Naive thymus-derived CD8-positive, alpha-beta T cell (primary cell): ENCODE results near the gene CFP. TPM values are rescaled to one million over a fixed set of nuclear protein-coding genes. Genes with fewer than 3 reads are reported as not detected.
A peak's percentile ranks its signal among the peaks of the same experiment; 100 is the strongest.

Experiments used
- ATAC-seq, 2 donors: fragments of 150-1000 bp; cut with Tn5 transposase in 1 of 2; sonication (Bioruptor Pico), chemical (Tn5 transposase) in 1 of 2; 1 replicate in 1 of 2; 2 replicates in 1 of 2; pipeline ENCODE4 v1.10.0; 2021; ENCODE audit warnings: mild to moderate bottlenecking in 2 of 2, moderate library complexity in 2 of 2
- POLR2A ChIA-PET: fragments of 350-600 bp; sonication (Branson Sonifier 250); formaldehyde crosslinking; loops from one replicate; lab custom pipeline; 2021; ENCODE audit warnings: antibody characterized with exemption; lab: Charles Lee
- DNase-seq, 10 donors: peaks; one replicate each; pipeline versions ENCODE4 v3.0.0 to v3.0.0-alpha.2; 2020 to 2022
- H3K27ac Mint-ChIP-seq, 10 donors: one replicate each; pipeline ENCODE4 v1.8.0; 2020 to 2022; ENCODE audit warnings: mild to moderate bottlenecking in 10 of 10, mixed read lengths in 10 of 10, moderate library complexity in 4 of 10, inconsistent platforms in 1 of 10
- H3K27me3 Mint-ChIP-seq, 5 donors: one replicate each; pipeline ENCODE4 v1.8.0; 2021 to 2022; ENCODE audit warnings: mixed read lengths in 5 of 5
- H3K36me3 Mint-ChIP-seq, 3 donors: one replicate each; pipeline ENCODE4 v1.8.0; 2020 to 2022; ENCODE audit warnings: mixed read lengths in 3 of 3, mild to moderate bottlenecking in 2 of 3, inconsistent platforms in 1 of 3
- H3K4me1 Mint-ChIP-seq, 4 donors: one replicate each; pipeline ENCODE4 v1.8.0; 2021 to 2022; ENCODE audit warnings: mixed read lengths in 4 of 4
- H3K4me3 Mint-ChIP-seq, 10 donors: one replicate each; pipeline ENCODE4 v1.8.0; 2020 to 2022; ENCODE audit warnings: mild to moderate bottlenecking in 10 of 10, mixed read lengths in 10 of 10, moderate library complexity in 6 of 10, inconsistent platforms in 1 of 10
- H3K9me3 Mint-ChIP-seq, 9 donors: one replicate each; pipeline ENCODE4 v1.8.0; 2020 to 2022; ENCODE audit warnings: mixed read lengths in 9 of 9, mild to moderate bottlenecking in 3 of 9, inconsistent platforms in 1 of 9, moderate library complexity in 1 of 9
- polyA plus RNA-seq, 3 donors: library from polyadenylated mRNA; unstranded; fragments of 300-500 nt; fragmentation: Illumina TruSeq; gene quantifications; one replicate each; pipeline ENCODE4 v1.2.3, GENCODE V29; 2021
- total RNA-seq, 8 experiments: library from RNA in 2 of 8; stranded (reverse) in 2 of 8; gene quantifications; one replicate each; pipeline ENCODE4 v1.2.3 and lab custom pipeline; 2021 to 2026

Gene CFP
- total and polyA plus RNA-seq, 5 experiments from 2014 or later = 5.4 to 19.5 (median 12.7) TPM

GRCh38 chrX:47581731-47582647 lies 47.7 kb downstream of the CFP start, which contains the start of gene TIMP1:
TIMP1 (plus strand) TSS chrX:47582436; CDS start chrX:47583416, 980 bp downstream.
- peak within 1 kb of the TSS; percentile 55 to 94 (median 86) for H3K27ac Mint-ChIP-seq
- DNase-seq (peak; percentile 31 to 84 (median 54)), ATAC-seq (peak; percentile 94 to 96)
- POLR2A ChIA-PET = interaction anchor here (0.6 to 1.5 kb wide), 6 partner anchors 9 to 882 kb away, joined by 4 to 13 read pairs (median 6); no protein-coding TSS in a partner anchor
- peak within 1 kb of the TSS; percentile 52 to 88 (median 79) for H3K4me3 Mint-ChIP-seq
- H3K4me1 Mint-ChIP-seq = peaks cover 15 to 30% (median 25%) of the 10 kb centered on the region in 4 donors
- H3K36me3 Mint-ChIP-seq = peaks cover 0 to 8% (median 0%) of the 10 kb centered on the region in 3 donors
- H3K27me3 Mint-ChIP-seq = peaks cover 0 to 3% (median 0%) of the 10 kb centered on the region in 5 donors
- H3K9me3 Mint-ChIP-seq = peaks cover 0 to 2% (median 0%) of the 10 kb centered on the region in 9 donors

- peaks cover 0 to 2% (median 0%) of the 10 kb centered on the region in 9 donors for H3K9me3 Mint-ChIP-seq
- no peak overlapping the region for H3K4me3 Mint-ChIP-seq
- peaks cover 0 to 5% (median 0%) of the 10 kb centered on the region in 5 donors for H3K27me3 Mint-ChIP-seq
- POLR2A ChIA-PET = interaction anchor here (0.7 kb wide), 1 partner anchor 350 kb away, joined by 3 read pairs; no protein-coding TSS in a partner anchor
- peaks cover 0 to 5% (median 0%) of the 10 kb centered on the region in 3 donors for H3K36me3 Mint-ChIP-seq
- no peak for DNase-seq
- H3K4me1 Mint-ChIP-seq = peaks cover 12 to 32% (median 25%) of the 10 kb centered on the region in 4 donors
- peak overlapping the region in 2 of 10 donors; percentile 21 to 37 for H3K27ac Mint-ChIP-seq
- no peak for ATAC-seq
These were observed 50.2 kb downstream of the CFP start for GRCh38 chrX:47579537-47579936.

- Mint-ChIP-seq H3K4me3 (no peak overlapping the region), H3K9me3 (peaks cover 0 to 2% (median 0%) of the 10 kb centered on the region in 9 donors), H3K36me3 (peaks cover 0 to 2% (median 0%) of the 10 kb centered on the region in 3 donors), H3K27me3 (peaks cover 0 to 5% (median under 1%) of the 10 kb centered on the region in 5 donors), H3K27ac (no peak overlapping the region), H3K4me1 (peaks cover 9 to 30% (median 22%) of the 10 kb centered on the region in 4 donors)
- DNase-seq = no peak
- POLR2A ChIA-PET = no interaction called here
- ATAC-seq = no peak
These were observed 51.0 kb downstream of the CFP start for GRCh38 chrX:47578692-47579091.

- peaks cover 10 to 30% (median 22%) of the 10 kb centered on the region in 4 donors for H3K4me1 Mint-ChIP-seq
- H3K27ac Mint-ChIP-seq = peak overlapping the region in 1 of 10 donors; percentile 23
- DNase-seq (no peak), ATAC-seq (no peak)
- POLR2A ChIA-PET = no interaction called here
- H3K36me3 Mint-ChIP-seq = no peaks in the 10 kb centered on the region
- peaks cover 0 to 2% (median 0%) of the 10 kb centered on the region in 9 donors for H3K9me3 Mint-ChIP-seq
- peaks cover 0 to 8% (median 8%) of the 10 kb centered on the region in 5 donors for H3K27me3 Mint-ChIP-seq
- no peak overlapping the region for H3K4me3 Mint-ChIP-seq
These were observed 51.8 kb downstream of the CFP start for GRCh38 chrX:47577901-47578300.

GRCh38 chrX:47577424-47577823 lies 52.3 kb downstream of the CFP start:
- H3K27ac Mint-ChIP-seq = no peak overlapping the region
- H3K4me1 Mint-ChIP-seq = peaks cover 10 to 30% (median 22%) of the 10 kb centered on the region in 4 donors
- no peak overlapping the region for H3K4me3 Mint-ChIP-seq
- H3K27me3 Mint-ChIP-seq = peaks cover 0 to 9% (median 8%) of the 10 kb centered on the region in 5 donors
- peaks cover 0 to 2% (median 0%) of the 10 kb centered on the region in 9 donors for H3K9me3 Mint-ChIP-seq
- DNase-seq (no peak), ATAC-seq (no peak)
- H3K36me3 Mint-ChIP-seq = no peaks in the 10 kb centered on the region
- POLR2A ChIA-PET = no interaction called here

GRCh38 chrX:47576021-47576898 lies 53.5 kb downstream of the CFP start:
- Mint-ChIP-seq H3K4me3 (no peak overlapping the region), H3K27me3 (peaks cover 0 to 9% (median 8%) of the 10 kb centered on the region in 5 donors), H3K27ac (no peak overlapping the region), H3K36me3 (peaks cover 0 to 12% (median 2%) of the 10 kb centered on the region in 3 donors), H3K4me1 (peaks cover 11 to 23% (median 20%) of the 10 kb centered on the region in 4 donors), H3K9me3 (peaks cover 0 to 2% (median 0%) of the 10 kb centered on the region in 9 donors)
- ATAC-seq (no peak), DNase-seq (no peak)
- POLR2A ChIA-PET = no interaction called here

- no peak for ATAC-seq
- peak overlapping the region in 6 of 10 donors; percentile 29 to 63 (median 54) for H3K4me3 Mint-ChIP-seq
- H3K27me3 Mint-ChIP-seq = peaks cover 0 to 9% (median 8%) of the 10 kb centered on the region in 5 donors
- H3K9me3 Mint-ChIP-seq = peaks cover 0 to 2% (median 0%) of the 10 kb centered on the region in 9 donors
- peak overlapping the region in 1 of 10 donors; percentile 31 for H3K27ac Mint-ChIP-seq
- H3K36me3 Mint-ChIP-seq = peaks cover 0 to 27% (median 4%) of the 10 kb centered on the region in 3 donors
- peaks cover 13 to 22% (median 16%) of the 10 kb centered on the region in 4 donors for H3K4me1 Mint-ChIP-seq
- POLR2A ChIA-PET = no interaction called here
- DNase-seq = no peak
These were observed 55.0 kb downstream of the CFP start for GRCh38 chrX:47574547-47575301.

- peak overlapping the region in 2 of 10 donors; percentile 29 to 63 for H3K4me3 Mint-ChIP-seq
These were observed 55.6 kb downstream of the CFP start for GRCh38 chrX:47574076-47574546.

GRCh38 chrX:47573341-47574075 lies 56.2 kb downstream of the CFP start:
- peak overlapping the region in 4 of 10 donors; percentile 1 to 40 (median 20) for H3K27ac Mint-ChIP-seq
- DNase-seq (no peak), ATAC-seq (peak in 1 of 2 donors; percentile 23)
- POLR2A ChIA-PET = interaction anchor here (1.4 kb wide), 1 partner anchor 8 kb away, joined by 5 read pairs; the partner anchor contains the start of gene TIMP1
- H3K4me3 Mint-ChIP-seq = peak overlapping the region in 7 of 10 donors; percentile 2 to 63 (median 54)
- peaks cover 14 to 29% (median 16%) of the 10 kb centered on the region in 4 donors for H3K4me1 Mint-ChIP-seq
- H3K27me3 Mint-ChIP-seq = peaks cover 0 to 9% (median 8%) of the 10 kb centered on the region in 5 donors
- H3K36me3 Mint-ChIP-seq = peaks cover 0 to 39% (median 9%) of the 10 kb centered on the region in 3 donors
- no peaks in the 10 kb centered on the region for H3K9me3 Mint-ChIP-seq

More at GRCh38 chrX:47574076-47574546, 55.6 kb downstream of the CFP start:
- ATAC-seq (peak; percentile 25 to 55), DNase-seq (no peak)
- H3K4me1 Mint-ChIP-seq = peaks cover 13 to 25% (median 15%) of the 10 kb centered on the region in 4 donors
- no peak overlapping the region for H3K27ac Mint-ChIP-seq
- peaks cover 0 to 33% (median 7%) of the 10 kb centered on the region in 3 donors for H3K36me3 Mint-ChIP-seq
- peaks cover 0 to 9% (median 8%) of the 10 kb centered on the region in 5 donors for H3K27me3 Mint-ChIP-seq
- POLR2A ChIA-PET = interaction anchor here (1.4 kb wide), 1 partner anchor 8 kb away, joined by 5 read pairs; the partner anchor contains the start of gene TIMP1
- H3K9me3 Mint-ChIP-seq = no peaks in the 10 kb centered on the region
